ENCODE results near the gene HMCN1. TPM values are rescaled to one million over a fixed set of nuclear protein-coding genes. Genes with fewer than 3 reads are reported as not detected.

The HMCN1 gene
- total RNA-seq, 1 experiment from 2014 or later = 0.23 TPM

DNA sequence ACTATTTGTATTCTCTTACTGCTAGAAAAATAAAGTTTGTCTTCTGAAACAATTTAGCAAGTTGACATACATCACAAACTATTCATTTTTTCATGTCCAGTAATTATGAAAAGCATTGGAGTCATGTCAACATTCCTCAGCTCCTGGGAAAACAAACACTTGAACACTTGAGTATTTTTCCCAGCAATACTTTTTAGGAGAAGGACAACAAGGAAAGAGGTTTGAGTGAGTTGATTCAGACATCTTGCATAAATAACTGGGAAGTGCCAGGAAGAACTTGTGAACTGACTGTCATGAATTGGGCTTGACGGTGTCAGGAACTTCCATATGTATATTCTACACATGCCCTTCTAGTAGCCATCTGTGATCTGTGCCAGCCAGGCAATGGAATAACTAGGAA is 195.6 kb downstream of the HMCN1 start:
- no peaks in the 10 kb centered on the region for H3K27me3 ChIP-seq (ENCODE audit: control insufficient read depth, insufficient read depth, low read length)
- no peaks in the 10 kb centered on the region for H3K36me3 ChIP-seq (ENCODE audit: control insufficient read depth, insufficient read depth, low read length)
- intact Hi-C loops (cut with micrococcal nuclease; ENCODE audit: unreplicated experiment) (no loop called here), in situ Hi-C loops (cut with HindIII; ENCODE audit: low pct_unique_long_range_greater_than_20kb, low sequenced_read_pairs) (no loop called here)
- H3K27ac ChIP-seq (ENCODE audit: low read length) = no peak overlapping the region
- no peak for ATAC-seq
- no peak overlapping the region for H3K4me3 ChIP-seq (ENCODE audit: low read depth in 2 of 2, low read length in 2 of 2)
- BruUV-seq (replicated peaks) = no TSS peak
- CTCF ChIA-PET = no interaction called here
- POLR2A ChIA-PET = no interaction called here
- H3K4me1 ChIP-seq (ENCODE audit: control insufficient read depth, insufficient read depth, low read length) = no peaks in the 10 kb centered on the region
- no peak for DNase-seq (ENCODE audit: low read depth, low spot score)
- TF ChIP-seq, protein P1, sequence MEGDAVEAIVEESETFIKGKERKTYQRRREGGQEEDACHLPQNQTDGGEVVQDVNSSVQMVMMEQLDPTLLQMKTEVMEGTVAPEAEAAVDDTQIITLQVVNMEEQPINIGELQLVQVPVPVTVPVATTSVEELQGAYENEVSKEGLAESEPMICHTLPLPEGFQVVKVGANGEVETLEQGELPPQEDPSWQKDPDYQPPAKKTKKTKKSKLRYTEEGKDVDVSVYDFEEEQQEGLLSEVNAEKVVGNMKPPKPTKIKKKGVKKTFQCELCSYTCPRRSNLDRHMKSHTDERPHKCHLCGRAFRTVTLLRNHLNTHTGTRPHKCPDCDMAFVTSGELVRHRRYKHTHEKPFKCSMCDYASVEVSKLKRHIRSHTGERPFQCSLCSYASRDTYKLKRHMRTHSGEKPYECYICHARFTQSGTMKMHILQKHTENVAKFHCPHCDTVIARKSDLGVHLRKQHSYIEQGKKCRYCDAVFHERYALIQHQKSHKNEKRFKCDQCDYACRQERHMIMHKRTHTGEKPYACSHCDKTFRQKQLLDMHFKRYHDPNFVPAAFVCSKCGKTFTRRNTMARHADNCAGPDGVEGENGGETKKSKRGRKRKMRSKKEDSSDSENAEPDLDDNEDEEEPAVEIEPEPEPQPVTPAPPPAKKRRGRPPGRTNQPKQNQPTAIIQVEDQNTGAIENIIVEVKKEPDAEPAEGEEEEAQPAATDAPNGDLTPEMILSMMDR (IDR thresholded peaks at IDR 0.05) = no peak
- TF ChIP-seq SIN3A (IDR thresholded peaks at IDR 0.05; ENCODE audit: borderline replicate concordance, insufficient read depth, low read depth, low read length) = no peak
- TF ChIP-seq TCF7L2 (IDR thresholded peaks at IDR 0.05; ENCODE audit: low read depth, low read length) = no peak
- no peaks in the 10 kb centered on the region for H3K9me3 ChIP-seq (ENCODE audit: control insufficient read depth, insufficient read depth, low read depth, low read length)

DNA sequence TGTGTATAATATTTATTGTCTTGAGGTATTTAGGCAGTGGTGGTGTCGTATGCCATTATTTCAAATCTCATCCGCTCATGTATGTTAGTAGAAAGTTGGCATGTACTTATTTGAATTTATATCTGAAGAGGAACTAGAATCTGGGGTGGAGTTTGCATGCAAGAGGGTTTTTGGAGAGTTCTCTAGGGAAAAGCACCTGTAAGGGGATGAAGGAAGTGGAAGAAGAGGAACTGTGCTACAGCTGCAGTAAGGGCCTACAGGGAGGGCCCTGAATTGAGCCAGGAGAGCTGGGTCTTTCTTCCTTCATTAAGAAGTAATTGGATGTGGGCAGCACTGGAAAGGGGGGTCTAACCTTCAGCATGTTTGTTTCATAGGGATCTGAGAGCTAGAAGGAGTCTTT is 197.2 kb downstream of the HMCN1 start:
- intact Hi-C loops (cut with micrococcal nuclease; ENCODE audit: unreplicated experiment) (no loop called here), in situ Hi-C loops (cut with HindIII; ENCODE audit: low pct_unique_long_range_greater_than_20kb, low sequenced_read_pairs) (no loop called here)
- Histone ChIP-seq H3K9me3 (ENCODE audit: control insufficient read depth, insufficient read depth, low read depth, low read length) (no peaks in the 10 kb centered on the region), H3K27ac (ENCODE audit: low read length) (no peak overlapping the region), H3K27me3 (ENCODE audit: control insufficient read depth, insufficient read depth, low read length) (no peaks in the 10 kb centered on the region), H3K4me3 (ENCODE audit: low read depth in 2 of 2, low read length in 2 of 2) (no peak overlapping the region), H3K4me1 (ENCODE audit: control insufficient read depth, insufficient read depth, low read length) (no peaks in the 10 kb centered on the region), H3K36me3 (ENCODE audit: control insufficient read depth, insufficient read depth, low read length) (no peaks in the 10 kb centered on the region)
- BruUV-seq (replicated peaks) = no TSS peak
- no peak for DNase-seq (ENCODE audit: low read depth, low spot score)
- ATAC-seq = no peak
- POLR2A ChIA-PET = no interaction called here
- TF ChIP-seq SIN3A (IDR thresholded peaks at IDR 0.05; ENCODE audit: borderline replicate concordance, insufficient read depth, low read depth, low read length) (no peak), POLR2AphosphoS5 (IDR thresholded peaks at IDR 0.05; ENCODE audit: low read depth, low read length) (no peak), TCF7L2 (IDR thresholded peaks at IDR 0.05; ENCODE audit: low read depth, low read length) (no peak)
- TF ChIP-seq, protein P1 (IDR thresholded peaks at IDR 0.05) = no peak
- TF ChIP-seq, protein P2, sequence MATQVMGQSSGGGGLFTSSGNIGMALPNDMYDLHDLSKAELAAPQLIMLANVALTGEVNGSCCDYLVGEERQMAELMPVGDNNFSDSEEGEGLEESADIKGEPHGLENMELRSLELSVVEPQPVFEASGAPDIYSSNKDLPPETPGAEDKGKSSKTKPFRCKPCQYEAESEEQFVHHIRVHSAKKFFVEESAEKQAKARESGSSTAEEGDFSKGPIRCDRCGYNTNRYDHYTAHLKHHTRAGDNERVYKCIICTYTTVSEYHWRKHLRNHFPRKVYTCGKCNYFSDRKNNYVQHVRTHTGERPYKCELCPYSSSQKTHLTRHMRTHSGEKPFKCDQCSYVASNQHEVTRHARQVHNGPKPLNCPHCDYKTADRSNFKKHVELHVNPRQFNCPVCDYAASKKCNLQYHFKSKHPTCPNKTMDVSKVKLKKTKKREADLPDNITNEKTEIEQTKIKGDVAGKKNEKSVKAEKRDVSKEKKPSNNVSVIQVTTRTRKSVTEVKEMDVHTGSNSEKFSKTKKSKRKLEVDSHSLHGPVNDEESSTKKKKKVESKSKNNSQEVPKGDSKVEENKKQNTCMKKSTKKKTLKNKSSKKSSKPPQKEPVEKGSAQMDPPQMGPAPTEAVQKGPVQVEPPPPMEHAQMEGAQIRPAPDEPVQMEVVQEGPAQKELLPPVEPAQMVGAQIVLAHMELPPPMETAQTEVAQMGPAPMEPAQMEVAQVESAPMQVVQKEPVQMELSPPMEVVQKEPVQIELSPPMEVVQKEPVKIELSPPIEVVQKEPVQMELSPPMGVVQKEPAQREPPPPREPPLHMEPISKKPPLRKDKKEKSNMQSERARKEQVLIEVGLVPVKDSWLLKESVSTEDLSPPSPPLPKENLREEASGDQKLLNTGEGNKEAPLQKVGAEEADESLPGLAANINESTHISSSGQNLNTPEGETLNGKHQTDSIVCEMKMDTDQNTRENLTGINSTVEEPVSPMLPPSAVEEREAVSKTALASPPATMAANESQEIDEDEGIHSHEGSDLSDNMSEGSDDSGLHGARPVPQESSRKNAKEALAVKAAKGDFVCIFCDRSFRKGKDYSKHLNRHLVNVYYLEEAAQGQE (IDR thresholded peaks at IDR 0.05; ENCODE audit: insufficient read depth in 1 of 2, low read depth in 2 of 2, low read length in 1 of 2) = no peak
- CTCF ChIA-PET = no interaction called here

Measured in Panc1 (cell line).